ENCODE data around the gene RSPH4A. TPM values are rescaled to one million over a fixed set of nuclear protein-coding genes. Genes with fewer than 3 reads are reported as not detected.

Gene RSPH4A
- total RNA-seq, 1 donor from 2014 or later, result 0.42 TPM

GRCh38 chr6:116572162-116572561, 44.1 kb upstream of the RSPH4A start:
- Histone ChIP-seq H3K4me3 (ENCODE audit: low read depth, low read length) (peak overlapping the region; percentile 99), H3K36me3 (ENCODE audit: control insufficient read depth, insufficient read depth, low read length) (no peaks in the 10 kb centered on the region), H3K27me3 (ENCODE audit: control insufficient read depth, insufficient read depth, low read length) (no peaks in the 10 kb centered on the region)
- TF ChIP-seq, protein P1, sequence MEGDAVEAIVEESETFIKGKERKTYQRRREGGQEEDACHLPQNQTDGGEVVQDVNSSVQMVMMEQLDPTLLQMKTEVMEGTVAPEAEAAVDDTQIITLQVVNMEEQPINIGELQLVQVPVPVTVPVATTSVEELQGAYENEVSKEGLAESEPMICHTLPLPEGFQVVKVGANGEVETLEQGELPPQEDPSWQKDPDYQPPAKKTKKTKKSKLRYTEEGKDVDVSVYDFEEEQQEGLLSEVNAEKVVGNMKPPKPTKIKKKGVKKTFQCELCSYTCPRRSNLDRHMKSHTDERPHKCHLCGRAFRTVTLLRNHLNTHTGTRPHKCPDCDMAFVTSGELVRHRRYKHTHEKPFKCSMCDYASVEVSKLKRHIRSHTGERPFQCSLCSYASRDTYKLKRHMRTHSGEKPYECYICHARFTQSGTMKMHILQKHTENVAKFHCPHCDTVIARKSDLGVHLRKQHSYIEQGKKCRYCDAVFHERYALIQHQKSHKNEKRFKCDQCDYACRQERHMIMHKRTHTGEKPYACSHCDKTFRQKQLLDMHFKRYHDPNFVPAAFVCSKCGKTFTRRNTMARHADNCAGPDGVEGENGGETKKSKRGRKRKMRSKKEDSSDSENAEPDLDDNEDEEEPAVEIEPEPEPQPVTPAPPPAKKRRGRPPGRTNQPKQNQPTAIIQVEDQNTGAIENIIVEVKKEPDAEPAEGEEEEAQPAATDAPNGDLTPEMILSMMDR (IDR thresholded peaks at IDR 0.05; ENCODE audit: insufficient read depth, low read length, poor library complexity, severe bottlenecking), result no peak
- no peak for DNase-seq (ENCODE audit: low read depth)

GRCh38 chr6:116575227-116575626, 41.1 kb upstream of the RSPH4A start:
- TF ChIP-seq, protein P1 (IDR thresholded peaks at IDR 0.05; ENCODE audit: insufficient read depth, low read length, poor library complexity, severe bottlenecking), result no peak
- no peak overlapping the region for H3K4me3 ChIP-seq (ENCODE audit: low read depth, low read length)
- DNase-seq (ENCODE audit: low read depth), result no peak
- no peaks in the 10 kb centered on the region for H3K27me3 ChIP-seq (ENCODE audit: control insufficient read depth, insufficient read depth, low read length)
- no peaks in the 10 kb centered on the region for H3K36me3 ChIP-seq (ENCODE audit: control insufficient read depth, insufficient read depth, low read length)

- H3K36me3 ChIP-seq (ENCODE audit: control insufficient read depth, insufficient read depth, low read length), result no peaks in the 10 kb centered on the region
Measured at GRCh38 chr6:116577486-116577885, 38.8 kb upstream of the RSPH4A start.

DNA sequence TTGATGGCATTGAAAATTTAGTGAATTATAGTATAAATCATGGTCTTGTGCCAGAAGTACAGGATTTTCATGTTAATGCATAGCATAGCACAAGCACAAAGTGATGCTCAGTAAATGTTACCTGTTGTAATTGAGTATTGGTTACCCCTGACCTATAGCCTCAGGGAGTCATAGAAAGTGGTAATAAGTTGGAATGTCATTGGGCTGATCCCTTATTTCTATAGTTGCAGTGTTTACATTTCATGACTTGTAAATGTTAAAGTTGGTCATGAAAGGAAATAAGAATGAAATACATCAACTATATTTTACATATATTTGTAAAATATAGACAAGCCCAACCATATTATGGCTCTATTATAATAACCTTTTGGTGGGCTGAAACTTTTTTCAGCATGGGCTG, 37.9 kb upstream of the RSPH4A start:
- Histone ChIP-seq H3K4me3 (ENCODE audit: low read depth, low read length) (no peak overlapping the region), H3K36me3 (ENCODE audit: control insufficient read depth, insufficient read depth, low read length) (no peaks in the 10 kb centered on the region), H3K27me3 (ENCODE audit: control insufficient read depth, insufficient read depth, low read length) (no peaks in the 10 kb centered on the region)
- TF ChIP-seq, protein P1 (IDR thresholded peaks at IDR 0.05; ENCODE audit: insufficient read depth, low read length, poor library complexity, severe bottlenecking), result no peak
- no peak for DNase-seq (ENCODE audit: low read depth)

More at GRCh38 chr6:116577486-116577885, 38.8 kb upstream of the RSPH4A start:
- Histone ChIP-seq H3K27me3 (ENCODE audit: control insufficient read depth, insufficient read depth, low read length) (no peaks in the 10 kb centered on the region), H3K4me3 (ENCODE audit: low read depth, low read length) (no peak overlapping the region)
- TF ChIP-seq, protein P1 (IDR thresholded peaks at IDR 0.05; ENCODE audit: insufficient read depth, low read length, poor library complexity, severe bottlenecking), result no peak
- DNase-seq (ENCODE audit: low read depth), result no peak

DNA sequence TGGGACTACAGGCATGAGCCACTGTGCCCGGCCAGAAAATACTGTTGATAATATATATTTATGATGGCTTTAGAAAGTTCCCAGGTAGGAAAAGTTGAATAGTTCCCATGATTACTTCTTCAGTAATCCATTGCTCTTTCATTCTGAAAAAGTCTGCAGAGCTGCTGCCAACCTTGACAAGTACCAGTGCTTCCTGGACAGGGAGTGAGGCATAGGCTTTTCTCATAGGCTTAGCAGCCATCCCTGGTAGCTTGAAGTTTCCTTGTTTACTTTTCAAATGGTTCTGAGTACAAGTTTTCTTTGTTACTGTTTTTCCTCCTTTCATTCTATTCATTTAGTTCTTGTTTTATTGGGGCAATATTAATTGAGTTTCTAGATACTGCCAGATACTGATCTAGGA, 37.1 kb upstream of the RSPH4A start:
- TF ChIP-seq, protein P1 (IDR thresholded peaks at IDR 0.05; ENCODE audit: insufficient read depth, low read length, poor library complexity, severe bottlenecking), result no peak
- no peak for DNase-seq (ENCODE audit: low read depth)
- H3K4me3 ChIP-seq (ENCODE audit: low read depth, low read length), result no peak overlapping the region
- H3K27me3 ChIP-seq (ENCODE audit: control insufficient read depth, insufficient read depth, low read length), result no peaks in the 10 kb centered on the region
- H3K36me3 ChIP-seq (ENCODE audit: control insufficient read depth, insufficient read depth, low read length), result no peaks in the 10 kb centered on the region

DNA sequence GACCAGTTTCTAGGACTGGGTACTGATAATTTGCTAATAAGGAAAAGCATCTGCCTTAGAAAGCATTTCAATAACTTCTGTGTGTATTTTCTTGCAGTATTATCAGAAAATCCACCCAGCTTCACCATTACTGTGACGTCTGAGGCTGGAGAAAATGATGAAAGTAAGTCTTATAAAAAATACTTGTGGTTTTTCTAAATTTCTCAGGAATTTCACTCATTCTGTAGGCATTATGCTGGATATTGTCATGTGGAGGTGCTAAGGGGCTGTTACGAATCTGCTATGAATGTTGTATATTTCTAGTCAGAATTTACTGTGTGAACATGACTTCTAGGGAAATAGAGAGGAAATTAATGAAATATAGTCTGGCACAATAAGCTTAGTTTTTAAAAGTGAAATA, 36.1 kb upstream of the RSPH4A start:
- no peaks in the 10 kb centered on the region for H3K36me3 ChIP-seq (ENCODE audit: control insufficient read depth, insufficient read depth, low read length)
- H3K4me3 ChIP-seq (ENCODE audit: low read depth, low read length), result no peak overlapping the region
- no peak for DNase-seq (ENCODE audit: low read depth)
- no peaks in the 10 kb centered on the region for H3K27me3 ChIP-seq (ENCODE audit: control insufficient read depth, insufficient read depth, low read length)
- TF ChIP-seq, protein P1 (IDR thresholded peaks at IDR 0.05; ENCODE audit: insufficient read depth, low read length, poor library complexity, severe bottlenecking), result no peak

Measured in kidney epithelial cell (primary cell).